ENCODE measurements around the gene FAM114A1. TPM values are rescaled to one million over a fixed set of nuclear protein-coding genes. Genes with fewer than 3 reads are reported as not detected.

FAM114A1 gene
- total and polyA plus RNA-seq, 2 of the 8 experiments (the other 6 are each of a cell fraction or from before 2014, with no cell fraction given), result 9.5 to 12.0 TPM

GRCh38 chr4:38871593-38871992 lies 4.0 kb downstream of the FAM114A1 start (continued):
- TF ChIP-seq, protein P1, sequence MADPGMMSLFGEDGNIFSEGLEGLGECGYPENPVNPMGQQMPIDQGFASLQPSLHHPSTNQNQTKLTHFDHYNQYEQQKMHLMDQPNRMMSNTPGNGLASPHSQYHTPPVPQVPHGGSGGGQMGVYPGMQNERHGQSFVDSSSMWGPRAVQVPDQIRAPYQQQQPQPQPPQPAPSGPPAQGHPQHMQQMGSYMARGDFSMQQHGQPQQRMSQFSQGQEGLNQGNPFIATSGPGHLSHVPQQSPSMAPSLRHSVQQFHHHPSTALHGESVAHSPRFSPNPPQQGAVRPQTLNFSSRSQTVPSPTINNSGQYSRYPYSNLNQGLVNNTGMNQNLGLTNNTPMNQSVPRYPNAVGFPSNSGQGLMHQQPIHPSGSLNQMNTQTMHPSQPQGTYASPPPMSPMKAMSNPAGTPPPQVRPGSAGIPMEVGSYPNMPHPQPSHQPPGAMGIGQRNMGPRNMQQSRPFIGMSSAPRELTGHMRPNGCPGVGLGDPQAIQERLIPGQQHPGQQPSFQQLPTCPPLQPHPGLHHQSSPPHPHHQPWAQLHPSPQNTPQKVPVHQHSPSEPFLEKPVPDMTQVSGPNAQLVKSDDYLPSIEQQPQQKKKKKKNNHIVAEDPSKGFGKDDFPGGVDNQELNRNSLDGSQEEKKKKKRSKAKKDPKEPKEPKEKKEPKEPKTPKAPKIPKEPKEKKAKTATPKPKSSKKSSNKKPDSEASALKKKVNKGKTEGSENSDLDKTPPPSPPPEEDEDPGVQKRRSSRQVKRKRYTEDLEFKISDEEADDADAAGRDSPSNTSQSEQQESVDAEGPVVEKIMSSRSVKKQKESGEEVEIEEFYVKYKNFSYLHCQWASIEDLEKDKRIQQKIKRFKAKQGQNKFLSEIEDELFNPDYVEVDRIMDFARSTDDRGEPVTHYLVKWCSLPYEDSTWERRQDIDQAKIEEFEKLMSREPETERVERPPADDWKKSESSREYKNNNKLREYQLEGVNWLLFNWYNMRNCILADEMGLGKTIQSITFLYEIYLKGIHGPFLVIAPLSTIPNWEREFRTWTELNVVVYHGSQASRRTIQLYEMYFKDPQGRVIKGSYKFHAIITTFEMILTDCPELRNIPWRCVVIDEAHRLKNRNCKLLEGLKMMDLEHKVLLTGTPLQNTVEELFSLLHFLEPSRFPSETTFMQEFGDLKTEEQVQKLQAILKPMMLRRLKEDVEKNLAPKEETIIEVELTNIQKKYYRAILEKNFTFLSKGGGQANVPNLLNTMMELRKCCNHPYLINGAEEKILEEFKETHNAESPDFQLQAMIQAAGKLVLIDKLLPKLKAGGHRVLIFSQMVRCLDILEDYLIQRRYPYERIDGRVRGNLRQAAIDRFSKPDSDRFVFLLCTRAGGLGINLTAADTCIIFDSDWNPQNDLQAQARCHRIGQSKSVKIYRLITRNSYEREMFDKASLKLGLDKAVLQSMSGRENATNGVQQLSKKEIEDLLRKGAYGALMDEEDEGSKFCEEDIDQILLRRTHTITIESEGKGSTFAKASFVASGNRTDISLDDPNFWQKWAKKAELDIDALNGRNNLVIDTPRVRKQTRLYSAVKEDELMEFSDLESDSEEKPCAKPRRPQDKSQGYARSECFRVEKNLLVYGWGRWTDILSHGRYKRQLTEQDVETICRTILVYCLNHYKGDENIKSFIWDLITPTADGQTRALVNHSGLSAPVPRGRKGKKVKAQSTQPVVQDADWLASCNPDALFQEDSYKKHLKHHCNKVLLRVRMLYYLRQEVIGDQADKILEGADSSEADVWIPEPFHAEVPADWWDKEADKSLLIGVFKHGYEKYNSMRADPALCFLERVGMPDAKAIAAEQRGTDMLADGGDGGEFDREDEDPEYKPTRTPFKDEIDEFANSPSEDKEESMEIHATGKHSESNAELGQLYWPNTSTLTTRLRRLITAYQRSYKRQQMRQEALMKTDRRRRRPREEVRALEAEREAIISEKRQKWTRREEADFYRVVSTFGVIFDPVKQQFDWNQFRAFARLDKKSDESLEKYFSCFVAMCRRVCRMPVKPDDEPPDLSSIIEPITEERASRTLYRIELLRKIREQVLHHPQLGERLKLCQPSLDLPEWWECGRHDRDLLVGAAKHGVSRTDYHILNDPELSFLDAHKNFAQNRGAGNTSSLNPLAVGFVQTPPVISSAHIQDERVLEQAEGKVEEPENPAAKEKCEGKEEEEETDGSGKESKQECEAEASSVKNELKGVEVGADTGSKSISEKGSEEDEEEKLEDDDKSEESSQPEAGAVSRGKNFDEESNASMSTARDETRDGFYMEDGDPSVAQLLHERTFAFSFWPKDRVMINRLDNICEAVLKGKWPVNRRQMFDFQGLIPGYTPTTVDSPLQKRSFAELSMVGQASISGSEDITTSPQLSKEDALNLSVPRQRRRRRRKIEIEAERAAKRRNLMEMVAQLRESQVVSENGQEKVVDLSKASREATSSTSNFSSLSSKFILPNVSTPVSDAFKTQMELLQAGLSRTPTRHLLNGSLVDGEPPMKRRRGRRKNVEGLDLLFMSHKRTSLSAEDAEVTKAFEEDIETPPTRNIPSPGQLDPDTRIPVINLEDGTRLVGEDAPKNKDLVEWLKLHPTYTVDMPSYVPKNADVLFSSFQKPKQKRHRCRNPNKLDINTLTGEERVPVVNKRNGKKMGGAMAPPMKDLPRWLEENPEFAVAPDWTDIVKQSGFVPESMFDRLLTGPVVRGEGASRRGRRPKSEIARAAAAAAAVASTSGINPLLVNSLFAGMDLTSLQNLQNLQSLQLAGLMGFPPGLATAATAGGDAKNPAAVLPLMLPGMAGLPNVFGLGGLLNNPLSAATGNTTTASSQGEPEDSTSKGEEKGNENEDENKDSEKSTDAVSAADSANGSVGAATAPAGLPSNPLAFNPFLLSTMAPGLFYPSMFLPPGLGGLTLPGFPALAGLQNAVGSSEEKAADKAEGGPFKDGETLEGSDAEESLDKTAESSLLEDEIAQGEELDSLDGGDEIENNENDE (IDR thresholded peaks at IDR 0.05; ENCODE audit: insufficient replicate concordance, low read length), result no peak
- TF ChIP-seq, protein P2, sequence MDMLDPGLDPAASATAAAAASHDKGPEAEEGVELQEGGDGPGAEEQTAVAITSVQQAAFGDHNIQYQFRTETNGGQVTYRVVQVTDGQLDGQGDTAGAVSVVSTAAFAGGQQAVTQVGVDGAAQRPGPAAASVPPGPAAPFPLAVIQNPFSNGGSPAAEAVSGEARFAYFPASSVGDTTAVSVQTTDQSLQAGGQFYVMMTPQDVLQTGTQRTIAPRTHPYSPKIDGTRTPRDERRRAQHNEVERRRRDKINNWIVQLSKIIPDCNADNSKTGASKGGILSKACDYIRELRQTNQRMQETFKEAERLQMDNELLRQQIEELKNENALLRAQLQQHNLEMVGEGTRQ (IDR thresholded peaks at IDR 0.05; ENCODE audit: low read length), result no peak
- TF ChIP-seq SP4 (IDR thresholded peaks at IDR 0.05; ENCODE audit: low read length), result no peak
- no peak for TF ChIP-seq POLR2A (IDR thresholded peaks at IDR 0.05; ENCODE audit: control extremely low read depth in 1 of 2, low read depth in 2 of 2, low read length in 2 of 2)
- no peak for TF ChIP-seq CTBP2 (IDR thresholded peaks at IDR 0.05; ENCODE audit: borderline replicate concordance, insufficient read depth, insufficient read length, low read length)
- no peak for TF ChIP-seq YY1 (IDR thresholded peaks at IDR 0.05; ENCODE audit: low read depth, low read length)
- no peak for TF ChIP-seq HDAC6 (IDR thresholded peaks at IDR 0.05; ENCODE audit: low read depth, low read length)

All from H1 (cell line).